ENCODE data around the gene GORASP1.
"Not testable (repeated sequence)": the region's sequence is repeated elsewhere in the genome, so short reads cannot be mapped to it uniquely, and the experiment has no call there.

The GORASP1 gene

GRCh38 chr3:39065197-39065596 is 42.2 kb downstream of the GORASP1 start:
- no peak for DNase-seq (ENCODE audit: low read depth in 2 of 2)

GRCh38 chr3:39064646-39065045 is 42.8 kb downstream of the GORASP1 start:
- DNase-seq (ENCODE audit: low read depth in 2 of 2), result no peak

GRCh38 chr3:39063143-39063542 is 44.3 kb downstream of the GORASP1 start:
- DNase-seq (ENCODE audit: low read depth in 2 of 2), result no peak

GRCh38 chr3:39062180-39062579 is 45.2 kb downstream of the GORASP1 start:
- DNase-seq (ENCODE audit: low read depth in 2 of 2), result no peak

GRCh38 chr3:39061228-39061627 is 46.2 kb downstream of the GORASP1 start:
- not testable (repeated sequence) for DNase-seq (ENCODE audit: low read depth in 2 of 2)

- no peak for DNase-seq (ENCODE audit: low read depth in 2 of 2)
Observed at GRCh38 chr3:39056151-39056550, 51.3 kb downstream of the GORASP1 start.

GRCh38 chr3:39053696-39054095 is 53.7 kb downstream of the GORASP1 start:
- DNase-seq (ENCODE audit: low read depth in 2 of 2), result no peak

GRCh38 chr3:39052583-39052982 is 54.8 kb downstream of the GORASP1 start:
- no peak for DNase-seq (ENCODE audit: low read depth in 2 of 2)

- DNase-seq (ENCODE audit: low read depth in 2 of 2), result peak; percentile 72 to 77
Observed at GRCh38 chr3:39051649-39052561, 55.5 kb downstream of the GORASP1 start, which contains the start of the genes SCN11A and WDR48. SCN11A (minus strand) TSS chr3:39051944; CDS start chr3:38950362, 101,582 bp downstream. WDR48 (plus strand) TSS chr3:39052016; CDS start chr3:39052026, 10 bp downstream.

- no peak for DNase-seq (ENCODE audit: low read depth in 2 of 2)
Observed at GRCh38 chr3:39050029-39050428, 57.4 kb downstream of the GORASP1 start.
